HG03460 (cell line): ENCODE measurements around the gene NTM.
"Not testable (repeated sequence)": the region's sequence is repeated elsewhere in the genome, so short reads cannot be mapped to it uniquely, and the experiment has no call there.

ENCODE experiments used
- ATAC-seq: cut with Tn5 transposase; IDR thresholded peaks from one replicate; pipeline ENCODE4 v1.9.1; 2021; ENCODE audit not compliant: unreplicated experiment

Gene NTM

GRCh38 chr11:131418189-131418588 is 47.8 kb downstream of the NTM start:
- ATAC-seq = no peak

GRCh38 chr11:131421066-131421855 is 50.8 kb downstream of the NTM start:
- no peak for ATAC-seq

GRCh38 chr11:131422029-131422428 is 51.6 kb downstream of the NTM start:
- ATAC-seq = no peak

GRCh38 chr11:131422496-131422895 is 52.1 kb downstream of the NTM start:
- ATAC-seq = no peak

- no peak for ATAC-seq
Observed at GRCh38 chr11:131423688-131424087, 53.3 kb downstream of the NTM start.

GRCh38 chr11:131424257-131424876 is 54.0 kb downstream of the NTM start:
- not testable (repeated sequence) for ATAC-seq

GRCh38 chr11:131425285-131425684 is 54.9 kb downstream of the NTM start:
- no peak for ATAC-seq

- ATAC-seq = no peak
Observed at GRCh38 chr11:131428853-131429252, 58.4 kb downstream of the NTM start.

GRCh38 chr11:131430473-131431208 is 60.2 kb downstream of the NTM start:
- ATAC-seq = no peak

GRCh38 chr11:131441051-131441810 is 70.8 kb downstream of the NTM start:
- ATAC-seq = no peak

GRCh38 chr11:131446590-131447275 is 76.3 kb downstream of the NTM start:
- ATAC-seq = no peak

GRCh38 chr11:131447277-131447815 is 76.9 kb downstream of the NTM start:
- ATAC-seq = no peak

- no peak for ATAC-seq
Observed at GRCh38 chr11:131447898-131448297, 77.5 kb downstream of the NTM start.

- no peak for ATAC-seq
Observed at GRCh38 chr11:131449036-131450019, 78.9 kb downstream of the NTM start.

GRCh38 chr11:131454490-131454889 is 84.1 kb downstream of the NTM start:
- ATAC-seq = no peak

GRCh38 chr11:131454989-131455388 is 84.6 kb downstream of the NTM start:
- ATAC-seq = no peak

GRCh38 chr11:131455843-131456704 is 85.7 kb downstream of the NTM start:
- no peak for ATAC-seq

- ATAC-seq = no peak
Observed at GRCh38 chr11:131457163-131457562, 86.7 kb downstream of the NTM start.
